ENCODE data around the gene RNH1. TPM values are rescaled to one million over a fixed set of nuclear protein-coding genes. Genes with fewer than 3 reads are reported as not detected.

Gene RNH1
- total RNA-seq, 6 experiments from 2014 or later, result 223 to 272 (median 250) TPM

DNA sequence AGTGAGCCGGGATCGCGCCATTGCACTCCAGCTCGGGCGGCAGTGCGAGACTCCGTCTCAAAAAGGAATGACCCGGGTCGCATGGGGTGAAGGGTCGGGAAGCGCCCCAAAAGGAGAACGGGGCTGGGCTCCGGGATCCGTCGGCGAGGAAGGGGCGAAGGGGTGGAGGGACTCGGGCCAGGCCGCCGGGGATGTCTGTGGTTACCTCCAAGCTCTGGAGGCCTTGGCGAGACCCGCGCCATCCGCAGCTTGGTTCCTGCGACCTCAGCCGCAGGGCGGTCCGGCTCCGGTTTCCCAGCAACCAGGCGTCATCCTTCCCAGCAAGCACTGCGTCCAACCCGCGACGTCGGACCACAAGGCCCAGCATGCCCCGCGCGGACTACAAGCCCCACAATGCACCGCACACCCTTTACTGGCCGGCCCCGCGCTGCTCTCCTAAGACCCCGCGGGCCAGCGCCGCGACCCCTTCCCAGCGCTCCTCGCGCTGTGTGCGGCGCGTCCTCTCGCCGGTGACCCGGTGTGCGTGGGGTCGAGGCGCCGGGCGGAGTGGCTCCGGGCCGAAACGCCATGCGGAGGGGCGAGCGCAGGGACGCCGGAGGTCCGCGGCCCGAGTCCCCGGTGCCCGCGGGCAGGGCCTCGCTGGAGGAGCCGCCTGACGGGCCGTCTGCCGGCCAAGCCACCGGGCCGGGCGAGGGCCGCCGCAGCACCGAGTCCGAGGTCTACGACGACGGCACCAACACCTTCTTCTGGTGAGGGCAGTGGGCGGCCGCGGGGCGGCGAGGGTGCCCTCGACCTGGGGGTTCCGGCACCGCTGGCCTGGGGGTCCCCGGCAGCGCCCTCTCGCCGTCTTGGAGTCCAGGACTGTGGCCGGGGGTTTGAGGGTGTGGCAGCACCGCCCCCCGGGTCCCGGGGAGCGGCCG, 56.9 kb downstream of the RNH1 start, which contains the start of gene PTDSS2:
Gene PTDSS2, plus strand, starts transcription at position 391 of the 920 bp plus-strand sequence. Its CDS starts 177 bp downstream, at position 568.
- H3K27ac Mint-ChIP-seq, result peak within 1 kb of the TSS; percentile 81
- H3K4me3 Mint-ChIP-seq, result peak within 1 kb of the TSS; percentile 90
- TF ChIP-seq, protein P1, sequence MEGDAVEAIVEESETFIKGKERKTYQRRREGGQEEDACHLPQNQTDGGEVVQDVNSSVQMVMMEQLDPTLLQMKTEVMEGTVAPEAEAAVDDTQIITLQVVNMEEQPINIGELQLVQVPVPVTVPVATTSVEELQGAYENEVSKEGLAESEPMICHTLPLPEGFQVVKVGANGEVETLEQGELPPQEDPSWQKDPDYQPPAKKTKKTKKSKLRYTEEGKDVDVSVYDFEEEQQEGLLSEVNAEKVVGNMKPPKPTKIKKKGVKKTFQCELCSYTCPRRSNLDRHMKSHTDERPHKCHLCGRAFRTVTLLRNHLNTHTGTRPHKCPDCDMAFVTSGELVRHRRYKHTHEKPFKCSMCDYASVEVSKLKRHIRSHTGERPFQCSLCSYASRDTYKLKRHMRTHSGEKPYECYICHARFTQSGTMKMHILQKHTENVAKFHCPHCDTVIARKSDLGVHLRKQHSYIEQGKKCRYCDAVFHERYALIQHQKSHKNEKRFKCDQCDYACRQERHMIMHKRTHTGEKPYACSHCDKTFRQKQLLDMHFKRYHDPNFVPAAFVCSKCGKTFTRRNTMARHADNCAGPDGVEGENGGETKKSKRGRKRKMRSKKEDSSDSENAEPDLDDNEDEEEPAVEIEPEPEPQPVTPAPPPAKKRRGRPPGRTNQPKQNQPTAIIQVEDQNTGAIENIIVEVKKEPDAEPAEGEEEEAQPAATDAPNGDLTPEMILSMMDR (IDR thresholded peaks at IDR 0.05), result no peak
- H3K4me1 Mint-ChIP-seq (ENCODE audit: low read depth), result peaks cover 13% of the 10 kb centered on the region
- H3K36me3 Mint-ChIP-seq (ENCODE audit: low read depth), result peaks cover 9% of the 10 kb centered on the region; the same call in 1 of the 2 replicates
- H3K27me3 Mint-ChIP-seq (ENCODE audit: insufficient read depth), result no peaks in the 10 kb centered on the region; the same call in 1 of the 2 replicates
- peak; percentile 93 for DNase-seq
- H3K9me3 Mint-ChIP-seq, result no peaks in the 10 kb centered on the region

DNA sequence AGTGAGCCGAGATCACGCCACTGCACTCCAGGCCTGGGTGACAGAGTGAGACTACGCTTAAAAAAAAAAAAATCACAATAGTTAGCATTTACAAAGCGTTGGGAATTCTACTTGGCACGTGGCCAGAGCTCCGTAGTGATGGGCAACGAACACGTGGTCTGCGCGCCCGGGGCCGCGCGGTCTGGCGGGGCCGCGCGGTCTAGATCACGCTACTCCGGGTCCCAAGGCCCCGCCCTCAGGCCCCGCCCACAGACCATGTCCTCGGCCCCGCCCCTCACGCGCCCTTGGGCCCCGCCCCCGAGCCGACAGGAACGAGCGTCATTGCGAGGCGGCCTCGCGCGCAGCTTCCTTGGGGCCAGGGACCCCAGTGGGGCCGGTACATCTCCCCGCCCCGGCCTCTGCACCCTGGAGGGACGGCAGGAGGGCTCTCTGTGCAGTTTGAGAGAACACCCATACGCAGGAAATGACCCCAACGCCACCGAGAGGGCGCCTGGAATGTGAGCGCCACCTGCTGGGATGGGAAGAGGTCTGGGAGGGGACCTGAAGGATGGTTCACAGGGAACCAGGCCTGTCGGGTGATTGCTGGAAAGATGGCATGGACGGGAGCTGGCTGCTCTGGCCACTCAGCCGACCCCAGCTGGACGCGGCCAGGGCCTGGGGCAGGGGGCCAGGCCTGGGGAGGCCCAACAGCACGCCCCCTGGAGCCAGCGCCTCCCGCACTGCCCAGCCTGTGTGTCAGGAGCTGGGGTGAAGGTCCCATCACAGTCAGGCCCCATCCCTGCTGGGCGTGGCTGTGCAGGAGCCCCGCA, 58.9 kb downstream of the RNH1 start:
- H3K4me3 Mint-ChIP-seq, result peak overlapping the region; percentile 90
- peak overlapping the region; percentile 92 for H3K27ac Mint-ChIP-seq

DNA sequence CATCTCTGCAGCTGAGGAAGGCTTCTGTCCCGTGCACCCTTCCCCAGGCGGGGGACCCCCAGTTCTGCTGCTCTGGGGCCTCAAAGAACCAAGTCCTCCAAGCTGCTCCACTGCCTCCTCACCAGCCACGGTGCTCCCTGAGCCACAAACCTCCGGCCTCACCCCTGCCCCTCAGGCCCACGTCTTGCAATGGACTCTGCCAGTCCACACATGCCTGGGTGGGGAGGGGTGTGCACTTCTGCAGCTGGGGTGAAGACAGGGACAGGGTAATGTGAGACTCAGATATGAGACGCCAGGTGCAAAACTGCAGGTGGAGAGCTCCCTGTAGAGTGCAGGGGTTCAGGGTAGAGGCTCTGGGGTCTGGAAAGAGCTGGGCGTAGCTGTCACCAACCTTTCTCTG, 60.2 kb downstream of the RNH1 start:
- TF ChIP-seq, protein P1 (IDR thresholded peaks at IDR 0.05), result no peak
- Mint-ChIP-seq H3K27ac (no peak overlapping the region), H3K4me1 (ENCODE audit: low read depth) (peaks cover 24% of the 10 kb centered on the region), H3K4me3 (no peak overlapping the region), H3K9me3 (no peaks in the 10 kb centered on the region), H3K27me3 (ENCODE audit: insufficient read depth) (peaks cover 11% of the 10 kb centered on the region), H3K36me3 (ENCODE audit: low read depth) (no peaks in the 10 kb centered on the region)
- DNase-seq, result no peak

More for the DNA sequence above, 58.9 kb downstream of the RNH1 start:
- TF ChIP-seq, protein P1 (IDR thresholded peaks at IDR 0.05), result peak; percentile 91
- peak; percentile 78 for DNase-seq
- Mint-ChIP-seq H3K9me3 (no peaks in the 10 kb centered on the region), H3K36me3 (ENCODE audit: low read depth) (no peaks in the 10 kb centered on the region), H3K4me1 (ENCODE audit: low read depth) (peaks cover 24% of the 10 kb centered on the region), H3K27me3 (ENCODE audit: insufficient read depth) (peaks cover 9% of the 10 kb centered on the region)

DNA sequence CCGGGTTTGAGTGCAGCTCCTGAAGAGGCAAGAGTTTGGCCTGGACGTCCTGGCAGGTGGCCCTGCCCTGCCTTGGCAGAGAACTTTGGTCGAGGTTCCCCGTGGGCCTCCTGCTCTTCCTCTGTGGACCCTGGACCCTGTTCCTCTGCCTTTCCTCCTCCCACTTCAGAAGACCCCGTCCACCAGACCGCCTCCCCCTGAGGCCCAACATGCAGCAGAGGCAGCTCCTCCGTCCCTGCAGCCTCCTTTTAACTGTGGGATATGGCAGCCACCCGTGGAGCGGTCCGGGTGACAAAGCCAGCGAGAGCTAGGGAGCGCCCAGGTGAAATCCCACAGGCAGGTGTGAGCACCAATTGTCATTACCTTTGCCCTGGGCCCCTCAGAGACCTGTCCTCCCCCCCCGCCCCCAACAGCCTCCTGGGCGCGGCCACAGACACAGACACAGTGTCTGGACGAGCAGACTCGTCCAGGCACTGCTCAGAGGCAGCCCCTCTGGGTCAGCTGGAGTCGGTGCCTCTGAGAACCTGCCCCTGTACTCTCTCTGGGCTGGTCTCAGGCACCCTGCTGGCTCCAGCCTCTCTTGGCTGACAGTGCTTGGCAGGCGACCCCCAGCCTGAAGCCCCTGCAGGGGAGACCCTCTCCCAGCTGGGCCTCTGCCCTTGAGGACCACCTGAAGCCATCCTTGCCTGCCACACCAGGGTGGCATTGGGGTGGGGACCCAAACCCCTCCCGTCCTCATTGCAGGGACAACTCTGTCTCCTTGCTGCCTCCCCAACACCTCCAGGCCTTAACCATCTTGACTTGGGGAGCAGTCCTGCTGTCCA, 61.1 kb downstream of the RNH1 start:
- TF ChIP-seq, protein P1 (IDR thresholded peaks at IDR 0.05), result no peak
- Mint-ChIP-seq H3K4me1 (ENCODE audit: low read depth) (peaks cover 16% of the 10 kb centered on the region), H3K27ac (no peak overlapping the region), H3K36me3 (ENCODE audit: low read depth) (no peaks in the 10 kb centered on the region), H3K27me3 (ENCODE audit: insufficient read depth) (peaks cover 11% of the 10 kb centered on the region), H3K9me3 (no peaks in the 10 kb centered on the region), H3K4me3 (no peak overlapping the region)
- DNase-seq, result no peak

Other genes starting within 250 kb of the RNH1 start
- gene NLRP6, start 228.8 kb downstream of the RNH1 start, total RNA-seq (2021; fragmentation: NEBNext Ultra II Directional; extraction: Animal tissue kit (Norgen Biotek cat#: 25700)), result not detected
- gene PGGHG, start 218.1 kb downstream of the RNH1 start, total RNA-seq (2021; fragmentation: NEBNext Ultra II Directional; extraction: Animal tissue kit (Norgen Biotek cat#: 25700)), result 10 to 100 TPM in 4 of 6 experiments, 1 to 10 TPM in 2; 9.7 to 12.2 (median 11.4) TPM
- gene IFITM5, start 207.7 kb downstream of the RNH1 start, total RNA-seq (2021; fragmentation: NEBNext Ultra II Directional; extraction: Animal tissue kit (Norgen Biotek cat#: 25700)), result not detected
- gene IFITM2, start 199.4 kb downstream of the RNH1 start, total RNA-seq (2021; fragmentation: NEBNext Ultra II Directional; extraction: Animal tissue kit (Norgen Biotek cat#: 25700)), result 100 to 1,000 TPM; 257 to 325 (median 291) TPM
- gene IFITM1, start 193.2 kb downstream of the RNH1 start, total RNA-seq (2021; fragmentation: NEBNext Ultra II Directional; extraction: Animal tissue kit (Norgen Biotek cat#: 25700)), result 10 to 100 TPM; 23.5 to 36.1 (median 30.0) TPM
- gene IFITM3, start 186.4 kb downstream of the RNH1 start, total RNA-seq (2021; fragmentation: NEBNext Ultra II Directional; extraction: Animal tissue kit (Norgen Biotek cat#: 25700)), result 100 to 1,000 TPM; 399 to 531 (median 452) TPM
- 10 to 100 TPM in 1 of 6 experiments, 1 to 10 TPM in 5; 6.4 to 12.1 (median 8.4) TPM for gene B4GALNT4, start 137.7 kb downstream of the RNH1 start, total RNA-seq (2021; fragmentation: NEBNext Ultra II Directional; extraction: Animal tissue kit (Norgen Biotek cat#: 25700))
- 1 to 10 TPM; 2.5 to 3.3 (median 2.9) TPM for gene PKP3, start 113.0 kb downstream of the RNH1 start, total RNA-seq (2021; fragmentation: NEBNext Ultra II Directional; extraction: Animal tissue kit (Norgen Biotek cat#: 25700))
- 10 to 100 TPM; 15.9 to 21.6 (median 18.7) TPM for gene SIGIRR, start 92.2 kb downstream of the RNH1 start, total RNA-seq (2021; fragmentation: NEBNext Ultra II Directional; extraction: Animal tissue kit (Norgen Biotek cat#: 25700))
- gene ANO9, start 65.2 kb downstream of the RNH1 start, total RNA-seq (2021; fragmentation: NEBNext Ultra II Directional; extraction: Animal tissue kit (Norgen Biotek cat#: 25700)), result not detected
- gene PTDSS2, start 57.0 kb downstream of the RNH1 start, total RNA-seq (2021; fragmentation: NEBNext Ultra II Directional; extraction: Animal tissue kit (Norgen Biotek cat#: 25700)), result 10 to 100 TPM; 23.3 to 34.5 (median 27.2) TPM
- 100 to 1,000 TPM; 102 to 125 (median 107) TPM for gene HRAS, start 28.3 kb upstream of the RNH1 start, total RNA-seq (2021; fragmentation: NEBNext Ultra II Directional; extraction: Animal tissue kit (Norgen Biotek cat#: 25700))
- gene LRRC56, start 30.3 kb upstream of the RNH1 start, total RNA-seq (2021; fragmentation: NEBNext Ultra II Directional; extraction: Animal tissue kit (Norgen Biotek cat#: 25700)), result under 1 TPM; 0.23 to 0.83 (median 0.55) TPM
- gene LMNTD2, start 53.5 kb upstream of the RNH1 start, total RNA-seq (2021; fragmentation: NEBNext Ultra II Directional; extraction: Animal tissue kit (Norgen Biotek cat#: 25700)), result 1 to 10 TPM in 3 of 6 experiments, under 1 TPM in 3; 0.37 to 2.3 (median 0.97) TPM
- 10 to 100 TPM; 10.1 to 18.8 (median 12.7) TPM for gene RASSF7, start 53.7 kb upstream of the RNH1 start, total RNA-seq (2021; fragmentation: NEBNext Ultra II Directional; extraction: Animal tissue kit (Norgen Biotek cat#: 25700))
- 10 to 100 TPM; 23.8 to 27.5 (median 24.8) TPM for gene PHRF1, start 69.2 kb upstream of the RNH1 start, total RNA-seq (2021; fragmentation: NEBNext Ultra II Directional; extraction: Animal tissue kit (Norgen Biotek cat#: 25700))
- 1 to 10 TPM; 3.0 to 5.2 (median 4.2) TPM for gene IRF7, start 108.7 kb upstream of the RNH1 start, total RNA-seq (2021; fragmentation: NEBNext Ultra II Directional; extraction: Animal tissue kit (Norgen Biotek cat#: 25700))
- not detected for gene CDHR5, start 117.7 kb upstream of the RNH1 start, total RNA-seq (2021; fragmentation: NEBNext Ultra II Directional; extraction: Animal tissue kit (Norgen Biotek cat#: 25700))
- gene SCT, start 119.9 kb upstream of the RNH1 start, total RNA-seq (2021; fragmentation: NEBNext Ultra II Directional; extraction: Animal tissue kit (Norgen Biotek cat#: 25700)), result not detected
- under 1 TPM; 0.14 to 0.61 (median 0.38) TPM for gene DRD4, start 130.0 kb upstream of the RNH1 start, total RNA-seq (2021; fragmentation: NEBNext Ultra II Directional; extraction: Animal tissue kit (Norgen Biotek cat#: 25700))
- gene DEAF1, start 188.0 kb upstream of the RNH1 start, total RNA-seq (2021; fragmentation: NEBNext Ultra II Directional; extraction: Animal tissue kit (Norgen Biotek cat#: 25700)), result 10 to 100 TPM; 32.2 to 48.1 (median 34.6) TPM
- 10 to 100 TPM; 16.9 to 24.5 (median 19.3) TPM for gene TMEM80, start 188.6 kb upstream of the RNH1 start, total RNA-seq (2021; fragmentation: NEBNext Ultra II Directional; extraction: Animal tissue kit (Norgen Biotek cat#: 25700))
- gene EPS8L2, start 199.0 kb upstream of the RNH1 start, total RNA-seq (2021; fragmentation: NEBNext Ultra II Directional; extraction: Animal tissue kit (Norgen Biotek cat#: 25700)), result 10 to 100 TPM; 55.5 to 70.1 (median 65.1) TPM
- 100 to 1,000 TPM; 230 to 351 (median 300) TPM for gene TALDO1, start 240.2 kb upstream of the RNH1 start, total RNA-seq (2021; fragmentation: NEBNext Ultra II Directional; extraction: Animal tissue kit (Norgen Biotek cat#: 25700))

All from HFFc6 (cell line).